Measurements from ENCODE around the gene FAM177B.

DNA sequence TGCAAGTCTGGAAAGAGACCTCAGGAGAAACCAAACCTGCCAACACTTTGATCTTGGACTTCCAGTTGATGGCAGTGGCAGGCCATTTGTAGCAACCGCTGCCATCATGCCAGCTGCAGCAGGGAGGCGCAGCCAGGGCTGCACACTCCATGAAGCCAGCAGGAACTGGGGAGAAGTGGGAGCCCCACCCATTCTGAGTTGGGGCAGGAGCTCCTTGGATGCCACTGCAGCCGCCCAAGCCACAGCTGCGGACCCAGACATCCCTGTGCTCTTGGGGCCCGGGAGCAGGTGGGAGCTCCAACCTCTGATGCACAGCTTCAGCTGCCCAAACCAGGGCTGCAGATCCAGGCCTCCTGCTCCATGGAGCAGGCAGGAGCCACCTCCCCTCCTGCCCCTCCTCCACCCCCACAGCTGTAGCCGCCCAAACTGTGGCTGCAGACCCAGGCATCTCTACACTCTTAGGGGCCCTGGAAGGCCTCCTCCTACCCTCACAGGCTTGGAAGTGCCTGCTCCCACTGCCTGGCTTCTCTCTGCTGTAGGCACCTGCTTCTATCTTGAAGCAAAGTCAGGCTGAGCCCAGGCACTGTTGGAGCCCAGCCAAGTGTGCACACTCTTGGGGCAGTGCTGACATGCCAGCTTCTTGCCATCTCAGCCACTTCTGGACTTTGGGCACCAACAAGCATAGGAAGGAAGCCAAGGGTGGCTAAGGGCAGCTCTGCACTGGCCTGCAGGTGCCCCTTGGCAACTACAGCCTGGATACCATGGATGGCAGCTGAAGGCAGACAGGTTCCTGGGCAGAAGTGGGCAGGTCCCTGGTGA, 57.9 kb downstream of the FAM177B start:
- TF ChIP-seq EZH2phosphoT487 (IDR thresholded peaks at IDR 0.05; ENCODE audit: borderline replicate concordance, low read depth, low read length) = no peak
- TF ChIP-seq, protein P1, sequence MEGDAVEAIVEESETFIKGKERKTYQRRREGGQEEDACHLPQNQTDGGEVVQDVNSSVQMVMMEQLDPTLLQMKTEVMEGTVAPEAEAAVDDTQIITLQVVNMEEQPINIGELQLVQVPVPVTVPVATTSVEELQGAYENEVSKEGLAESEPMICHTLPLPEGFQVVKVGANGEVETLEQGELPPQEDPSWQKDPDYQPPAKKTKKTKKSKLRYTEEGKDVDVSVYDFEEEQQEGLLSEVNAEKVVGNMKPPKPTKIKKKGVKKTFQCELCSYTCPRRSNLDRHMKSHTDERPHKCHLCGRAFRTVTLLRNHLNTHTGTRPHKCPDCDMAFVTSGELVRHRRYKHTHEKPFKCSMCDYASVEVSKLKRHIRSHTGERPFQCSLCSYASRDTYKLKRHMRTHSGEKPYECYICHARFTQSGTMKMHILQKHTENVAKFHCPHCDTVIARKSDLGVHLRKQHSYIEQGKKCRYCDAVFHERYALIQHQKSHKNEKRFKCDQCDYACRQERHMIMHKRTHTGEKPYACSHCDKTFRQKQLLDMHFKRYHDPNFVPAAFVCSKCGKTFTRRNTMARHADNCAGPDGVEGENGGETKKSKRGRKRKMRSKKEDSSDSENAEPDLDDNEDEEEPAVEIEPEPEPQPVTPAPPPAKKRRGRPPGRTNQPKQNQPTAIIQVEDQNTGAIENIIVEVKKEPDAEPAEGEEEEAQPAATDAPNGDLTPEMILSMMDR (conservative IDR thresholded peaks at IDR 0.05; ENCODE audit: low read length) = no peak

Measured in OCI-LY7 (cell line).